T-helper 2 cell treated with Interferon-gamma antibody and Interleukin-4, amounts not matched to agents 5 μg/mL and 100 μg/mL, for 36 hours (primary cell): ENCODE measurements around the gene CPT1A.
A peak's percentile ranks its signal among the peaks of the same experiment; 100 is the strongest.

ENCODE experiments used
- DNase-seq: peaks from one replicate; pipeline ENCODE4 v3.0.0; 2021; ENCODE audit warnings: low spot score
- H3K27ac Mint-ChIP-seq: one replicate; pipeline ENCODE4 v1.8.0; 2021; ENCODE audit warnings: mild to moderate bottlenecking, mixed read lengths
- H3K27me3 Mint-ChIP-seq: one replicate; pipeline ENCODE4 v1.8.0; 2021; ENCODE audit warnings: low read depth, mixed read lengths
- H3K36me3 Mint-ChIP-seq: one replicate; pipeline ENCODE4 v1.8.0; 2021; ENCODE audit warnings: low read depth, mixed read lengths
- H3K4me1 Mint-ChIP-seq: one replicate; pipeline ENCODE4 v1.8.0; 2021; ENCODE audit warnings: low read depth, mixed read lengths
- H3K4me3 Mint-ChIP-seq: one replicate; pipeline ENCODE4 v1.8.0; 2022; ENCODE audit warnings: mild to moderate bottlenecking, moderate library complexity, mixed read lengths
- H3K9me3 Mint-ChIP-seq: one replicate; pipeline ENCODE4 v1.8.0; 2021; ENCODE audit warnings: mixed read lengths

Gene CPT1A

DNA sequence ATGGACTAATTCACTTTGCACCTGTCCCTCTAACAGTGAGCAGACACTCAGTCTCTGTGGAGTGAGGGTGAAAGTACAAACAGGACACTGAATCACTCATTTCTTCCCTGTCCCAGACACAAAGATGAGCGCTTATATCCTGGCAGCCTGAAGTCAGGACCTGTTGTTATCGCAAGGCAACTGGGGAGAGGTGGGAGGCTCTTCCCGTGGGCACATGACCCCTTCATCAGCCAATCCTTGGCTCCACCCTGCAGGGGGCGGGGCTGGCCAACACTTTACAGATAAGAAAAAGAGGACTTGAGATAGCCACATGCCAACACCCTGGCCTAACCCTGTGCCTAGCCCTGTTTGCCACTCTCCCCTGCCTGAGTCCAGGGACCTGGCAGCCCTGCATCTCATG is 60.9 kb downstream of the CPT1A start:
- H3K27ac Mint-ChIP-seq, result peak overlapping the region; percentile 13
- H3K27me3 Mint-ChIP-seq, result no peaks in the 10 kb centered on the region
- H3K4me3 Mint-ChIP-seq, result no peak overlapping the region
- H3K36me3 Mint-ChIP-seq, result peaks cover 40% of the 10 kb centered on the region
- H3K9me3 Mint-ChIP-seq, result no peaks in the 10 kb centered on the region
- H3K4me1 Mint-ChIP-seq, result no peaks in the 10 kb centered on the region
- no peak for DNase-seq

DNA sequence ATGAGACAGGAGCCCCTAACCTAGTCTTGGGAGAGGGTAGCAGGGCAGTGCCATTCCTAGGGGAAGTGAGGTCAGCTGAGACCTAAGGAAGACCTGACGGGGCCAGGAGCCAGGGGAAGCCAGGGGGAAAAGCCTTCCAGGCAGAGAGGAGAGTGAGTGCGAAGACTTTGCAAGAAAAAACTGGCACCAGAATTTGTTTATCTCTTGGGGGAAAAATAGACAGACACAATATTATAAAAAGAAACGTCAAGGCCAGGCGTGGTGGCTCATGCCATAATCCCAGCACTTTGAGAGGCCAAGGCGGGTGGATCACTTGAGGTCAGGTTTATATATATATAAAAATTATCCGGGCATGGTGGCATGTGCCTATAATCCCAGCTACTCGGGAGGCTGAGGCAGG is 63.5 kb downstream of the CPT1A start:
- H3K36me3 Mint-ChIP-seq, result peaks cover 54% of the 10 kb centered on the region
- no peak overlapping the region for H3K4me3 Mint-ChIP-seq
- no peak overlapping the region for H3K27ac Mint-ChIP-seq

DNA sequence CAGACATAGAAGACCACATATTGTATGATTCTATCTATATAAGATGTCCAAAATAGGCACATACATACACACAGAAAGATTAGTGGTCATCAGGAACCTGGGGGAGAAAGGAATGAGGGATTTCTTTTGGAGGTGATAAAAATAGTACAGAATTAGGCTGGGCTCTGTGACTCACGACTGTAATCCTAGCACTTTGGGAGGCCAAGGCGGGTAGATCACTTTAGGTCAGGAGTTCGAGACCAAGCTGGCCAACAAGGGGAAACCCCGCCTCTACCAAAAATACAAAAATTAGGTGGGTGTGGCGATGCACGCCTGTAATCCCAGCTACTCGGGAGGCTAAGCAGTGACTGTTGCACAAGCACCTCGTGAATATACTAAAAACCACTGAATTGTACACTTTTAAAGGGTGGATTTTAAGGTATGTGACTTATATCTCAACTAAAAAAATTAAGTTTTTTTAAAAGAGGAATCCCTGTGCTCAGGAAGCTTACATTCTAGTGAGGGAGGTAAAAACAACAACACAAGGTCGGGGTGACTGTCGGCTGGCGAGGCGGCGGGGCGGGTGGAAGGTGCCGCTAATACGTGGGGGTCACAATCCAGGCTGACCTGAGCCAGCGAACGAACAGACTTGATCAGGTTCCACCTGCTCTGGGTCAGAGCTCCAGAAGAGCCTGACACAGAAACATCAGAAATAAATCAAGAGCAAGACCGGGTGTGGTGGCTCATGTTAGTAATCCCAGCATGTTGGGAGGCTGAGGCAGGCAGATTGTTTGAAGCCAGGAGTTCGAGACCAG is 65.1 kb downstream of the CPT1A start:
- no peaks in the 10 kb centered on the region for H3K4me1 Mint-ChIP-seq
- H3K36me3 Mint-ChIP-seq, result peaks cover 58% of the 10 kb centered on the region
- H3K27ac Mint-ChIP-seq, result peak overlapping the region; percentile 17
- DNase-seq, result no peak
- H3K4me3 Mint-ChIP-seq, result no peak overlapping the region
- H3K9me3 Mint-ChIP-seq, result no peaks in the 10 kb centered on the region
- no peaks in the 10 kb centered on the region for H3K27me3 Mint-ChIP-seq

More for the DNA sequence above, 63.5 kb downstream of the CPT1A start:
- DNase-seq, result no peak
- H3K4me1 Mint-ChIP-seq, result no peaks in the 10 kb centered on the region
- H3K9me3 Mint-ChIP-seq, result no peaks in the 10 kb centered on the region
- no peaks in the 10 kb centered on the region for H3K27me3 Mint-ChIP-seq

DNA sequence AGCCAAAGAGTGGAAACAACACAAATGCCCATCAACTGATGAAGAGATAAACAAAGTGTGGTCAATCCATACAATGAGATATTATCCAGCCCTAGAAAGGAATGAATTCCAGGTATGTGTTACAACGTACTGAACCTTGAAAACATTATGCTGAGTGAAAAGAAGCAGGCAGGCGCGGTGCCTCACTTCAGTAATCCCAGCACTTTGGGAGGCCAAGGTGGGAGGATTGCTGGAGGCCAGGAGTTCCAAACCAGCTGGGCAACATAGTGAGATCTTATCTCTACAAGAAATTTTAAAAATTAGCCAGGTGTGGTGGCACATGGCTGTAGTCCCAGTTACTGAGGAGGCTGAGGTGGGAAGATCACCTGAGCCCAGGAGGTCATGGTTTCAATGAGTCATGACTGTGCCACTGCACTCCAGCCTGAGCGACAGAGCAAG is 65.7 kb downstream of the CPT1A start:
- no peaks in the 10 kb centered on the region for H3K27me3 Mint-ChIP-seq
- H3K36me3 Mint-ChIP-seq, result peaks cover 61% of the 10 kb centered on the region
- no peaks in the 10 kb centered on the region for H3K9me3 Mint-ChIP-seq
- no peaks in the 10 kb centered on the region for H3K4me1 Mint-ChIP-seq
- H3K4me3 Mint-ChIP-seq, result no peak overlapping the region
- peak overlapping the region; percentile 17 for H3K27ac Mint-ChIP-seq
- no peak for DNase-seq

DNA sequence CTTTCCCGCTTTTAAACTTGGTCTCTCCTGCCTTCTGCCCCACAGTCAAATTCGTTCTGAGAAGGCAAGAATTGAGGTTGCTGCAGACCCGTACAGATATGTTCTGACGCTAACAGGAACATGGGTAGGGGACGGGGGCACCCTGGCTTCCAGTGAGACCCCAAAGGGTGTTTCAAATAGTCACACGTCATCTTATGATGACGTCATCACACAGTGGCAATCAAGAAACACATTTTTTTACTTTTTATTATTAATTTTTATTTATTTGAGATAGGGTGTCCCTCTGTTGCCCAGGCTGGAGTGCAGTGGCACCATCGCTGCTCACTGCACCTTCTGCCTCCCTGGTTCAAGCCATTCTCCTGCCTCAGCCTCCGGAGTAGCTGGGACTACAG is 67.5 kb downstream of the CPT1A start:
- H3K4me3 Mint-ChIP-seq, result no peak overlapping the region

DNA sequence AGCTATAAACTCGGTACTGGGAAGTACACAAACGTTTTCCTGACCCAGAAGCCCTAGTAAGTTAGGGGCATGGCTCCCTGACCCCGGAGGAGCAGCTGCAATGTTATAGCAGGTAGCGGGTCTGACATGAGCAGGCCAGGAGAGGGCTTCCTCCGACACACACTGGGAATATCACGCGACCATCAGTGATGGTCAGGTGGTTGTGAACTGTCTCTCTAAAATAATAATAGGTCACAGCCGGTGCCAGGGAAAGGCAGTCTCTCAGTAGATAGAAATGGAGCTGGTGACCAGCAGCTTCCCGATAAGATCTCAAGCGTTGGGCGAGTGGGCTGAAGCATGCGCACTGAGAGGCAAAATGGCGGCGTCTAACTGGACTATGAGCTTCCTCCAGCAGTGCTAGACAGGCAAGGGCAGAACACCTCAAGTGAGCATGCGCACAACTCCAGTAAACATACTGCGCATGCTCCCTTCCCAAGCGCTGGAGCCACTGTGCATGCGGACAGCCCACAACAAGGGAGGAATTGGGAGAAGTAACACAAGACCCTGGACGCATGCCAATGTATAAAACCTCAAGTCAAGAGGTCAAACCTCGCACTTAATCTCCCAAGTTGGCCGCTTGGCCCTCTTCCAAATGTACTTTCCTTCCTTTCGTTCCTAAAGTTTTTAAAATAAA is 68.1 kb downstream of the CPT1A start:
- H3K36me3 Mint-ChIP-seq, result peaks cover 60% of the 10 kb centered on the region
- no peaks in the 10 kb centered on the region for H3K9me3 Mint-ChIP-seq
- no peak overlapping the region for H3K27ac Mint-ChIP-seq
- no peak for DNase-seq
- H3K4me3 Mint-ChIP-seq, result no peak overlapping the region
- no peaks in the 10 kb centered on the region for H3K4me1 Mint-ChIP-seq
- H3K27me3 Mint-ChIP-seq, result no peaks in the 10 kb centered on the region

More for the DNA sequence above, 67.5 kb downstream of the CPT1A start:
- Mint-ChIP-seq H3K27ac (no peak overlapping the region), H3K27me3 (no peaks in the 10 kb centered on the region), H3K9me3 (no peaks in the 10 kb centered on the region), H3K36me3 (peaks cover 59% of the 10 kb centered on the region), H3K4me1 (no peaks in the 10 kb centered on the region)
- DNase-seq, result no peak

DNA sequence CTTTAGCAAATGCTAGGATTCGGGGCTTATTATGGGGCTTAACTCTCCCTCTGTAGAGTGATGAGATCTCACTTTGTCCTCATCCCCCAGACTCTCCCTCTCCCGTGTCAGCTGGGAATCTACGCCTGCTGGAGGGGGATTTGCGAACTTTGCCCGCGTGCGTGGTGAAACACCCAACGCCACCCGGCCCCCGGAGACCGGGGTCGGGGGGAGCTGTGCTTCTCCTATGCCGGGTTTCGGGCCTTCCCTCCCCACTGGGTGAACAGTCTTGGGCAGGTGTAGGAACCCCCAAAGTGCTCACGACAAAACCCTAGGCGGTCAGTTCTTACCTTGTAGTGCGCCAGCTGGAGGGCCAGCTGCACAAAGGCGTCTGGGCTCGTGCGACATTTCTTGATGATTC is 68.8 kb downstream of the CPT1A start:
- Mint-ChIP-seq H3K4me3 (no peak overlapping the region), H3K27me3 (no peaks in the 10 kb centered on the region), H3K27ac (no peak overlapping the region), H3K9me3 (no peaks in the 10 kb centered on the region), H3K36me3 (peaks cover 60% of the 10 kb centered on the region), H3K4me1 (no peaks in the 10 kb centered on the region)
- DNase-seq, result no peak

DNA sequence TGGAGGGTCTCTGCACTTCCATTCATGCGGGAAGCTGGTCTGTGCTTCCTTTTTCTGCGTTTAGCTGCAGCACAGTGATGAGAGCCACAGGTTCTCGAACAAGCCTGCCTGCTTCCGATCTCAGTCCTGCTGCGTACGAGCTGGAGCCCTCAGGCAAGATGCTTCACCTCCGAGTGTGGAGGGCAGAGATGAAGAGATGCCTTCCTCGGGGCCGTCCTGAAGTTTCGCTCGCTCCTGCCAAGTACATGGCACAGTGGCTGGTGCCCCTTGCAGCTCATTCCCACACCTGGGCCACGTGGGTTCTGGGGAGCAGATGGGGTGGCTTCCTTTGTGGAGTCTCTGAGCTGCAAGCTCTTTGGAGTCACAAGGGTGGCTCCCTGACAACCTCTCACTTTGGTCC is 70.9 kb downstream of the CPT1A start:
- peaks cover 52% of the 10 kb centered on the region for H3K36me3 Mint-ChIP-seq

DNA sequence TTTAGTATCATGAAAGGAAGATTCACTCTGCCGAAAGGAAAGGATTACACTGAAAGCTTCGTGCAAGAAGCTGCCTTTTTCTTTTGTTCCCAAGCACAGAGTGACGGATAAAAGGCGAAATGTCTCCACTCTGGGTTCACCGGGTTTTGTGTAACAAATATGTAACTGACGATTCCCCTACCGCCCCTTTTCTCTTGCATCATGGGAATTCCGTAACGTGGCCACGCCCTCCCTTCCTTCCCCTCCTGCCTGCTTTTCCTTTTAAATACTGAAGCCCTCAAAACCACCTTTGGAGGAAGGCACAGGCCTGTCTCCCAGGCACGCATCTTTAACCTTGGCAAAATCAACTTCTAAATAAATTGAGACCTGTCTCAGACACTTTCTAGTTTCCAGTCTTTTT is 74.0 kb downstream of the CPT1A start:
- H3K36me3 Mint-ChIP-seq, result peaks cover 34% of the 10 kb centered on the region
- no peaks in the 10 kb centered on the region for H3K9me3 Mint-ChIP-seq
- no peaks in the 10 kb centered on the region for H3K4me1 Mint-ChIP-seq
- H3K27ac Mint-ChIP-seq, result no peak overlapping the region
- DNase-seq, result no peak
- no peak overlapping the region for H3K4me3 Mint-ChIP-seq
- H3K27me3 Mint-ChIP-seq, result no peaks in the 10 kb centered on the region

More for the DNA sequence above, 70.9 kb downstream of the CPT1A start:
- Mint-ChIP-seq H3K27ac (no peak overlapping the region), H3K4me1 (no peaks in the 10 kb centered on the region), H3K4me3 (no peak overlapping the region), H3K27me3 (no peaks in the 10 kb centered on the region), H3K9me3 (no peaks in the 10 kb centered on the region)
- DNase-seq, result no peak

DNA sequence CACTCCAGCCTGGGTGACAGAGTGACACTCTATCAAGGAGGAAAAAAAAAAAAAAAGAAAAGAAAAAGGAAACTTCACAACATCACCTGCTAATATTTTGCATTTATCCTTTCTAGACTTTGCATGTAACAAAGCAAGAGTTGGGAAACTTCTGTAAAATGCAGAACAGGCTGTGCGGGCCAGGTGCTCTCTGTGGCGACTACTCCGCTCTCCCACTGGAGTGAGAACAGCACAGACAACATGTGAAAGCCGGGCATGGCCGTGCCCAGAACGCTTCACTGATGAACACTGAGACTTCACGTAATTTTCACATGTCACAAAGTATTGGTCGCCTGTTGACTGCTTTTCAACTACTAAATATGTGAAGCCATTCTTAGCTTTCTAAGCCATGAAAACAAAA is 74.9 kb downstream of the CPT1A start:
- Mint-ChIP-seq H3K27ac (no peak overlapping the region), H3K36me3 (peaks cover 38% of the 10 kb centered on the region)

DNA sequence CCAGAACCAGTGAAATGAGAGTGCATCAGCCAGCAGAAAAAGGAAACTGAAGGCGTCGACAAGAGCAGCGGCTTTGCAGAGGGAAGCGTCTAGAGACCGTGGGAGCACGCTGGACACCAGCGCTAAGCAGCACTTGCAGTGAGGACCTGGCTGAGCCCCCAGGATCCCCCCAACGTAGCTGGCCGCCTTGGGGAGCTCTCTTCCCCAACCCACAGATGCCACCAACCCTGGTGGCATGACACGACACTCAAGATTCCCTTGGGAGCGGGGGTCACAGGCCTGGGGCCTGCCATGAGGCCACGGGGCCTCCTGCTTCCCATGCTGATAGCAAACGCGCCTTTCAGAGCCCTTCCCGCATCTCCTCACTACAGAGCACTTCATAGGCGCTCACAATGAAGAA is 77.0 kb downstream of the CPT1A start:
- H3K27me3 Mint-ChIP-seq, result no peaks in the 10 kb centered on the region
- no peaks in the 10 kb centered on the region for H3K4me1 Mint-ChIP-seq
- H3K36me3 Mint-ChIP-seq, result peaks cover 27% of the 10 kb centered on the region
- H3K27ac Mint-ChIP-seq, result no peak overlapping the region
- no peak for DNase-seq
- no peak overlapping the region for H3K4me3 Mint-ChIP-seq
- no peaks in the 10 kb centered on the region for H3K9me3 Mint-ChIP-seq

More for the DNA sequence above, 74.9 kb downstream of the CPT1A start:
- no peak for DNase-seq
- no peak overlapping the region for H3K4me3 Mint-ChIP-seq
- H3K4me1 Mint-ChIP-seq, result no peaks in the 10 kb centered on the region
- no peaks in the 10 kb centered on the region for H3K9me3 Mint-ChIP-seq
- no peaks in the 10 kb centered on the region for H3K27me3 Mint-ChIP-seq

DNA sequence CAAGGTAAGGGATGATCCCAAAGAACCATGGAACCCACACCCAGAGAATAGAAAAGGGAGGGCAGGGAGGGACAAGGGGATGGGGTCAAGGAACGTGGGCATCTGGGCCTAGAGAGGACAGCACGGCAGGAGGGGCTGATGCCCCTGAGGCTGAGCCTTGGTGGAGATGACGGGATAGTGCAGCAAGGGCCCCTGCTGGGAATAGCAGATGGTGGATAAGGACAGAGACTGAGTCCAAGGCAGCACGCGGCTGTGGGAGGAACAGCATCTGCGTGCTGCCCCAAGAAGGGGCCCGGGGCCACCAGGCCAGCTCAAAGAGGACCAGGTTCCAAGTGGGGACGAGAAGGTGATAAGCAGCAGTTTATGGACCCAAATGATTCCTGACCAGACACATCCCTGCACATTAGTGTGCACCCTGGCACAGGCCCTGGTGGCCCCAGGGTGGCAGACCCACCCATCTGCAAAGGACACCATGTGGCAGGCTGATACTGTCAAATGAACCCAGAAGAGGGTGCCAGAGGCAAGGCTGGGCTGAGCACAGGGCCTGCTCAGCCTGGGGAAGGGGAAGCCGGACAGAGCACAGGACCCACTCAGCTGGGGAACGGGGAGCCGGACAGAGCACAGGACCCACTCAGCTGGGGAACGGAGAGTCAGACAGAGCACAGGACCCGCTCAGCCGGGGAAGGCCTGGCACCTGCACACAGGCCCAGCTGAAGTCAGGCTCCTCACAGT is 77.6 kb downstream of the CPT1A start:
- H3K36me3 Mint-ChIP-seq, result peaks cover 27% of the 10 kb centered on the region
- no peak overlapping the region for H3K4me3 Mint-ChIP-seq
- H3K27me3 Mint-ChIP-seq, result no peaks in the 10 kb centered on the region
- H3K9me3 Mint-ChIP-seq, result no peaks in the 10 kb centered on the region
- no peak overlapping the region for H3K27ac Mint-ChIP-seq
- no peak for DNase-seq
- no peaks in the 10 kb centered on the region for H3K4me1 Mint-ChIP-seq

DNA sequence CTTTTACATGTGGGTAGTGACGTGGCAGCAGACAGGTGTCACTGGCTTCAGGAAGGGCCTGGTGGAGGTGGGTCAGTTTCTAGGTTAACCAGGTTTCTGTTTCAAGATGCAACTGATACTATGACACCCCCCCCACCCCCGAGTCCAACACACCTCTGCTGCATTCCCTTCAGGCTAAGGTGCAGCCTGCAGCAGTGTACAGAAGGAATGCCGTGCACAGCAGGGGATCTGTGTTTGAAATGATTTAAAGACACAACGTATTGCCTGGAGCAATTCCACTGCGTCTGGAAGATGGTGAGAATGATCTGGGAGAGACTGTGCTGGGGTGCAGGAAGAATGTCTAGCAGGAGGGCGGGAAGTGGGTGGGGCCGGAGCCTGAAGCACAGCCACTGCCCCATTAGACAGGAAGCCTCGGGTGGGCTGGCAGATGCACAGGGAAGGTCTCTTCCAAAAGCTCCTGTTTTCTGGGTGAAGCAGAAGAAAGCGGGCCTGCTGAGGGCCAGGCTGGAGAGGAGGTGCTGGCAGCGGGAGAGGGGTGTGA is 78.5 kb downstream of the CPT1A start:
- no peaks in the 10 kb centered on the region for H3K4me1 Mint-ChIP-seq
- no peaks in the 10 kb centered on the region for H3K27me3 Mint-ChIP-seq
- H3K36me3 Mint-ChIP-seq, result peaks cover 22% of the 10 kb centered on the region
- no peaks in the 10 kb centered on the region for H3K9me3 Mint-ChIP-seq
- H3K27ac Mint-ChIP-seq, result no peak overlapping the region
- DNase-seq, result no peak
- no peak overlapping the region for H3K4me3 Mint-ChIP-seq

DNA sequence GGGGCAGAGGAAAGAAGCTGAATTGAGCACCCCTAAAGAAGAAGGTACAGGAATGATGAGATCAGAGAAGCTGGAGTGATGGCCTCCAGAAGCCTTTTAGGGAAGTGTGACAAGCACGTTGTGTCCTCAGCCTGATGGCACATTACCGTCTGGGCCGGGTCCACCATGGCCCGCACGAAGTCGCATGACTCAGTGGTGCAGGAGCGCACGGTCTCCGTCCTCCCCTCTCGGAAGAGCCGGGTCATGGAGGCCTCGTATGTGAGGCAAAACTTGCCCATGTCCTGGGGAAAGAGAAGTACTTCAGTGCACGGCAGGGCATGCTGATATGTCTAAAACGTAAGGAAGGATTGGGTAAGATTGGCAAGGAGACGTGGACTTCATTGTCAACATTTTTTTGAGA is 79.2 kb downstream of the CPT1A start:
- no peak for DNase-seq
- Mint-ChIP-seq H3K36me3 (peaks cover 21% of the 10 kb centered on the region), H3K27ac (no peak overlapping the region)

More for the DNA sequence above, 79.2 kb downstream of the CPT1A start:
- no peaks in the 10 kb centered on the region for H3K27me3 Mint-ChIP-seq
- no peaks in the 10 kb centered on the region for H3K9me3 Mint-ChIP-seq
- H3K4me1 Mint-ChIP-seq, result no peaks in the 10 kb centered on the region
- H3K4me3 Mint-ChIP-seq, result no peak overlapping the region
